ENCODE data around the gene IER3.

IER3 gene

GRCh38 chr6:30744054-30744805 is at the start of gene IER3:
Gene IER3, minus strand, starts transcription at chr6:30744547. Its CDS starts 29 bp downstream, at chr6:30744518.
- no peak for DNase-seq (ENCODE audit: low spot score)

- DNase-seq (ENCODE audit: low spot score) = peak; percentile 16
These were observed 49.3 kb upstream of the IER3 start for GRCh38 chr6:30793521-30794194.

- DNase-seq (ENCODE audit: low spot score) = no peak
These were observed 48.4 kb upstream of the IER3 start for GRCh38 chr6:30792786-30793185.

DNA sequence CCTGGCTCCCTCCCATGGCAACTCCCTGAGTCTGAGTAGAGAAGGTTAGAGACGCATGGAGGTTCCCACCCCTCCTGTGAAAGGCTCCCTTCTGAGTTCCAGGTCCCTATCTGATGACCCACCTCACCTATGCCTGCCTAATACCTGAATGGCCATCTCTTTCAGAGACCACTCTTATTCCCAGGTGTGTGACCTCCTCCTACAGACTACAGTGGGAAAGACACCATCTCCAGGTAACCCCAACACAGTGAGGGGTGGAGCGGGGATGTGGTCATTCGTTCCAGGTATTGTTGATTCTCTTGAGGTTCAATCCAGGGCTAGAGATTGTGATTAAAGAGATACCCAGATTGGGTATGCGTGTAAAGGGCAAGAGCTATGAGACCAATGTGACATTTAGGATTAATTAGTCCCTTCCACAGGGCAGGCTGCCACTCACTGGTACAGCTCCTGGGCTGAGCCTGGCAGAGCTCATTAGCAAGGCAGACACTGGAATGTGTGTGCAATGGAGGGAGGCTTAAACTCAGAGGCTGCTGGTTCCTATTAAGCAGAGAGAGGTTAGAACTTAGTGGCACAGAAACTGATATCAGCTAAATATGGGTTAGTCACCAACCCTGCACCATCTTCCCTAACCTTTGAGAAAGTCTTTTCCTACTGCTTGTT is 46.5 kb upstream of the IER3 start:
- DNase-seq (ENCODE audit: low spot score) = no peak

GRCh38 chr6:30789606-30790005 is 45.3 kb upstream of the IER3 start:
- DNase-seq (ENCODE audit: low spot score) = no peak

- DNase-seq (ENCODE audit: low spot score) = no peak
These were observed 43.6 kb upstream of the IER3 start for GRCh38 chr6:30787954-30788353.

- no peak for DNase-seq (ENCODE audit: low spot score)
These were observed 38.2 kb upstream of the IER3 start for GRCh38 chr6:30782425-30783014.

- peak; percentile 96 for DNase-seq (ENCODE audit: low spot score)
These were observed 37.5 kb upstream of the IER3 start for GRCh38 chr6:30781743-30782424.

GRCh38 chr6:30781395-30781742 is 37.0 kb upstream of the IER3 start:
- no peak for DNase-seq (ENCODE audit: low spot score)

DNA sequence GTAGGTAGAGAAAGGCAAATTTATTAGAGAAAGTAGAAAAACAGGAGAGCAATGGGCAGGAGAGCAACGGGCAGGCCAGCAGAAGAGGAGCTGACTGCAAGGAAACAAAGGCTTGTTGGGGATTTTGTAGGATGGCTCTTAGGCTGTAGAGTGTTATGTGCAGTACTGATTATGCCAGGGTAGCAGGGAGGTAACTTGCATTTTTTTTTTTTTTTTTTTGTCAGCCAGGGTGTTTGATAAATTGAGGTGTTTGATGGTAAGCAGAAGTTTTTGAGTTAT is 36.2 kb upstream of the IER3 start:
- DNase-seq (ENCODE audit: low spot score) = no peak

DNA sequence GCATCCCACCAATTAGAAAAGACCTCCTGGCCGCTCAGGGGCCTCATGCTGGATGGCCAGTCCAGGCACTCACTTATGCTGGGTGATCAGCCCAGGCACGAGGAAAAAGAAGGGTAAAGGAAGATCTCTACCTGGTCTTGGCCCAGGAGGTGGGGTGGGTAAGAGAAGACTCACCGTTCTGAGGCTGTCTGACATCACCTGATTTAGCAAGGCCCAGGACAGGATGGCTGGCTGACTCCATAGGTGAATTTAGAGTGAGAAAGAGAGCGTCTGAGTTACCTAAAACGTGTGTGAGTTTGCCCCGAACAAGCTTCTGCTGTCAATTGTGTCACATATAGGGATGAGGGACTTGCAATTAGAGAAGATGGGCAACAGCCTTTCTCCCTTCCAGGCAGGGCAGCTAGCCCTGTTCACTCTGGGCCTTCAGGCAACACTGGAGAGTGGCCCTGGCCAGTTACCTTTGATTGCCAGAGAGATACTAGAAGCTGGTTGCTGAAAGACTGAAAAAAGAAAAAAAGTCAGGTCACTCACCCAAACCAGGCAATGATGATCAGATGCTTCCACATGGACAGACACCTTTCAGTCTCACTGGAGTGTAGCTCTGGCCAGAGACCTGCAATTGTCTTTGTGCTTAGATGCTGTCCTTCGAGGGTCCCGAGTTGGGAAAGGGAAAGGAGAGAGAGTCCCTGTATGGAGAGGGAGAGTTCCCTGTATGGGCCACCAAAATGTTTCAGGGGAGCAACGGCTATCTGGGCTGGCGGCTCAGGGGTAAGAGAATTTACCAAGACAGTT is 35.7 kb upstream of the IER3 start:
- DNase-seq (ENCODE audit: low spot score) = no peak

DNA sequence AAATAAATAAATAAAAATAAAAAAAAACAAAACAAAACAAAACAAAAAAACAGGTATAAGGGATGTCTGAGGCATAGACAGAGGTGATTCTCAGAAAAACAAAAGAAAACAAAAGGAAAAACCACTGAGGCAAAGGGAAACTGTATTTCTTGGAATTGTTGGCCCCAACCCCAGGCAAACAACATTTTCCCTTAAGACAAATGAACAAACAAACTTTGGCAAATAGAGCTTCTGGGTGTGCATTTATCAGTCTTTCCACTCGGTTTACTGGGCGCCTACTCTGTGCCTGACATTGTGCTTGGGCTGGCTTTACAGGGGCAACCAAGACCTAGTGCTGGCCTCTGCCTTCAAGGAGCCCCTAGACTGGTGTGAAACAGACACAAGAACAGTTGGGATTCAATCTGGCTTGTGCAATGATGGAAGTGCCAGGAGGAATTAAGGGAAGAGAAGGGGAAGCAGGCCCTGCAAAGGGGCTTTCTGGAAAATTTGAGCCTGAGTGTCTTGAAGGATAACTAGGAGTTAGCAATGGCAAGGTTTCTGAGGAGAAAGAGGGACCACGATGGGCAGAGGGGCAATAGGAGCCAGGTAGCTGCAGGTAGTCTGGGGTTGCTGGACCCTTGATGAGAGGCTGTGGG is 33.8 kb upstream of the IER3 start:
- DNase-seq (ENCODE audit: low spot score) = no peak

DNA sequence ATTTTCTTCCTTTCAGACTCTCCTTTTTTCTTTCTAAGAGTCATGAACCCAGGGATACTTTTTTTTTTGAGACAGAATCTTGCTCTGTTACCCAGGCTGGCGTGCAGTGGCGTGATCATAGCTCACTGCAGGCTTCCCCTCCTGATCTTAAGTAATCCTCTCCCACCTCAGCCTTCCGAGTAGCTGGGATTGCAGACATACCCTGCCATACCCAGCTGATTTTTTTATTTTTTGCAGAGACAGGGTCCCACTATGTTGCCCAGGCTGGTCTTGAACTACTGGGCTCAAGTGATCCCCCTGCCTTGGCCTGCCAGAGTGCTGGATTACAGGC is 32.8 kb upstream of the IER3 start:
- DNase-seq (ENCODE audit: low spot score) = no peak

GRCh38 chr6:30776390-30777154 is 32.2 kb upstream of the IER3 start:
- no peak for DNase-seq (ENCODE audit: low spot score)

DNA sequence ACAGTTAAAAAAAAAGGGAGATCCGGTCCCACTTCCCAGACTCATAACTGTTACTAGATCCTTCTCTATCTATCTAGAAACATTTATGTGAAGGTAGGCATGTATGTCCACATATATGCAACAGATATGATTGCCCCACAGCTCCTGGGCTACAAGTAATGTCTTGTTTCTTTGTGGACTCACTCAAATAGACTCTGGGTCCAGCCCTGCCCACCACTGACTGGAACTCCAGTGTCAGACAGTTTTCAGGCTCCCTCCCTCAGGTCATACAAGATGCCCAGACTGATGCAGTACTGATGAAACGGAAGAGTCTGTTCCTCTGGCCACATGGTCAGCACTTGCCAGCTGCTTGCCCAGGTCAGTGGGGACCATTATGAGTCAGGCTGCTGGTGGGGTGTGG is 30.8 kb upstream of the IER3 start:
- no peak for DNase-seq (ENCODE audit: low spot score)

GRCh38 chr6:30774701-30775100 is 30.4 kb upstream of the IER3 start:
- no peak for DNase-seq (ENCODE audit: low spot score)

DNA sequence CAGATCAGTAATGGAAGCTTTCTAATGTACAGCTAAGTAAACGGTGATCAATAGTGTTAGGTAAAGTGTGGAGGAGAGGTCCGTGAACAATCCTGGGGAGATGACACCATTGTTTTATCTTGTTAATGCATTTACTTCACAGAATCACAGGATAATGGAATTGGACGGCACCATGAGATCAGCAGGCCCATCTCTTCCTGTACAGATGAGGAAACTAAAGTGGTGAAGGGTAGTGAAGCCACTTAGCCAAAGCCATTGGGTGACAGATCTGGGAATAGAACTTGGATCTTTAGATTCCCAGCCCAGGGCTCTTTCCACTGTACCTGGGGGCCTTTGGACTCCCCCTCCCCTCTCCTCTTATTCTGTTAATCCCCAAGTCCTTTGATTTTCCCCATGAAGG is 26.2 kb upstream of the IER3 start:
- no peak for DNase-seq (ENCODE audit: low spot score)

DNA sequence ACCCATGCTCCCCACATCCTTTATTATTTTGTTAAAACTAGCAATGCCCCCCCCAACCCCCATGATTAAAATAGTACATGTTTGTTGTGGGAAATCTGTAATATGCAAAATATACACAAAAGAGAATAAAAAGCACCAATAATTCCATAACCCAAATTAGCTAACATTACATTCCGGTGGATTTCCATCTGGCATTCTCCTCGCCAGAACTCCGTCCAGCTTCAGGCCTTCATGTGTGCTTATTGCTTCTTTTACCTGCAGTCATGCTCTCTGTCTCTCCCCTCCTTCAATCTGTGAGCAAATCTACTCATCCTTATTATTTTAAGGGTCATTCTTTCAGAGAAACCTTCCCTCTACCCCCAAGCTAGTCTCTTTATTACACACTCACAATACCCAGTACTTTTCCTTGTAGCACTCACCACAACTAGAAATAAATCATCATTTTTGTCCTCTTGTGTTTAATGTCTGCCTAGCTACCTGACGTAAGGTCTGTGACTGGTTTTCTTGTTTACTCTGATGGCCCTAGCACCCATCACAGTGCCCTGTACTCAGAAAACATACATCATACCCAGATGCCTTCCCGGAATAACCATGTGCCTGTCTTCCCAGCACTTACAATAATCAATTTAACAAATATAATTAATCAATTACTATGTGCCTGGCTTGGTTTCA is 25.6 kb upstream of the IER3 start:
- no peak for DNase-seq (ENCODE audit: low spot score)

DNA sequence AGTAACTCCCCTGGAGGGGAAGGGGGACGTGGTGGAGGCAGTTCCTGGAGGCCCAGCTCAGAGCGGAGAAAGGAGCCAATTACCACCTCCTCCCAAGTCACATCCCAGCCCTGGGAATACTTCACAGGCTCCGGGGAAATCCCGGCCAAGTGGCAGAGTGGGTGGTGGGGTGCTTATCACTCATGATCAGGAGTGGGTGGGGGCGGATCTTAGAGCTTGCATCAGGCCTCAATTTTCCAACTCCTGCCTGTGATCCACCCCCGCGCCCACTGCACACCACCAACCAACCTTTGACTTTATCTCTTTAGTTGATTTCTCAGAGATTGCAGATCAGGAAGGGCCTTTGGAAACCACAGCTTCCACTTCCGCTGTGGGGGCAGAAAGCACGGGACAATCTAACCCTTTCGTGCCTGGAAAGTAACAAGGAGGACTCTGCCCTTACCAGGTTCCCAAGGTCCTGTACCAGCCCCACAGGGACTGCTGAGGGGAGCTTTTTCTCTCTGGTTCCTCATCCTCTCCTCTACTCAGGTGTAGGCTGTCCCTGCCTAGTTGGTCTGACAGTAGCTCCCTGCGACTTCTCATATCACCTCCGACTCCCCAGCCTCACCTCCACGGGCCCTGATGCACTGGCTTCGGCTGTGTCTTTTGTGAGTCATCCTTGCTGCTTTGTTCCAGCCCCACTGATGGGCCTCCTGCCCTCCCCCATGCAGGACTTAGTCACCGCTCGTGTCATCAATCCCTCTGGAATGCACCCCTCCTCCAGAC is 24.9 kb upstream of the IER3 start:
- DNase-seq (ENCODE audit: low spot score) = peak; percentile 94
